Hepatocyte (in vitro differentiated cells): ENCODE measurements around the gene KLHL4. TPM values are rescaled to one million over a fixed set of nuclear protein-coding genes. Genes with fewer than 3 reads are reported as not detected.

Source experiments
- DNase-seq: peaks from one replicate; pipeline ENCODE4 v3.0.0-alpha.2; 2016; ENCODE audit warnings: low spot score
- H2AFZ ChIP-seq: fragments of 200-600 bp; sonication (generic); 2 replicates; pipeline ENCODE4 v1.6.0; 2016; ENCODE audit warnings: antibody characterized with exemption, mild to moderate bottlenecking
- H3K27ac ChIP-seq: fragments of 200-600 bp; sonication (generic); 2 replicates; pipeline ENCODE4 v1.5.1; 2016; ENCODE audit warnings: mild to moderate bottlenecking
- H3K27me3 ChIP-seq: fragments of 200-600 bp; sonication (generic); 2 replicates; pipeline ENCODE4 v1.6.1; 2016
- H3K36me3 ChIP-seq: fragments of 200-600 bp; sonication (generic); replicated peaks from 2 replicates; pipeline ENCODE4 v1.5.1; 2016; ENCODE audit warnings: low read depth; ENCODE audit not compliant: insufficient read depth
- H3K4me1 ChIP-seq: fragments of 200-600 bp; sonication (generic); 2 replicates; pipeline ENCODE4 v1.5.1; 2016; ENCODE audit warnings: mild to moderate bottlenecking, moderate library complexity; ENCODE audit not compliant: insufficient read depth
- H3K4me2 ChIP-seq: fragments of 200-600 bp; sonication (generic); 2 replicates; pipeline ENCODE4 v1.6.0; 2016
- H3K4me3 ChIP-seq: fragments of 200-600 bp; sonication (generic); 2 replicates; pipeline ENCODE4 v1.5.1; 2016; ENCODE audit warnings: mild to moderate bottlenecking
- H3K79me2 ChIP-seq: fragments of 200-600 bp; sonication (generic); 2 replicates; pipeline ENCODE4 v1.6.0; 2017; ENCODE audit warnings: mild to moderate bottlenecking
- H3K9me2 ChIP-seq: fragments of 200-600 bp; sonication (generic); replicated peaks from 2 replicates; pipeline ENCODE4 v1.6.0; 2017; ENCODE audit warnings: mild to moderate bottlenecking; ENCODE audit not compliant: insufficient read depth
- H3K9me3 ChIP-seq: fragments of 200-600 bp; sonication (generic); 2 replicates; pipeline ENCODE4 v1.5.1; 2016; ENCODE audit warnings: low read depth, mild to moderate bottlenecking
- H4K20me1 ChIP-seq: fragments of 200-600 bp; sonication (generic); 2 replicates; pipeline ENCODE4 v1.6.0; 2016; ENCODE audit warnings: mild to moderate bottlenecking; ENCODE audit not compliant: insufficient read depth, poor library complexity, severe bottlenecking
- CTCF ChIP-seq: fragments of 200-600 bp; sonication (generic); IDR thresholded peaks from 2 replicates; pipeline ENCODE4 v1.5.1; 2016; ENCODE audit warnings: antibody characterized with exemption, mild to moderate bottlenecking; ENCODE audit not compliant: poor library complexity
- EZH2 ChIP-seq: fragments of 200-600 bp; sonication (generic); IDR thresholded peaks from 2 replicates; pipeline ENCODE4 v1.6.1; 2016; ENCODE audit warnings: antibody characterized with exemption, mild to moderate bottlenecking, borderline replicate concordance
- EZH2phosphoT487 ChIP-seq: fragments of 200-600 bp; sonication (generic); IDR thresholded peaks from one replicate; pipeline ENCODE4 v1.6.1; 2018; ENCODE audit warnings: antibody characterized with exemption, mild to moderate bottlenecking, low read depth, moderate library complexity; ENCODE audit not compliant: unreplicated experiment, severe bottlenecking
- WGBS: methylation state at CpG from one replicate; pipeline ENCODE4 v1.1.6; 2016; ENCODE audit warnings: low lambda C conversion rate; ENCODE audit errors: missing lambda C conversion rate; 5-methylcytosine and 5-hydroxymethylcytosine counted together
- polyA plus RNA-seq: library from polyadenylated mRNA; unstranded; fragments of >200 nt; fragmentation: Nextera tagmentation; extraction: Ambion mirVana; gene quantifications from 2 replicates; pipeline ENCODE4 v1.2.1, GENCODE V29; 2016
- total RNA-seq: library from RNA; depleted of rRNA; stranded (reverse); fragments of >200 nt; gene quantifications from 2 replicates; pipeline ENCODE4 v1.2.3, GENCODE V29; 2014

Gene KLHL4
- total and polyA plus RNA-seq, 2 experiments from 2014 or later = 2.7 to 3.6 TPM

GRCh38 chrX:87525771-87526229, 8.2 kb downstream of the KLHL4 start:
- Histone ChIP-seq H3K27ac (no peak overlapping the region), H3K9me2 (no peaks in the 10 kb centered on the region), H3K36me3 (no peaks in the 10 kb centered on the region), H3K27me3 (no peaks in the 10 kb centered on the region), H3K4me3 (no peak overlapping the region), H3K79me2 (no peaks in the 10 kb centered on the region), H4K20me1 (no peaks in the 10 kb centered on the region), H3K9me3 (no peaks in the 10 kb centered on the region), H2AFZ (no peak overlapping the region), H3K4me1 (no peaks in the 10 kb centered on the region), H3K4me2 (no peak overlapping the region)
- DNase-seq = peak; percentile 7
- 69% methylated on average over 2 of the region's 2 CpGs for WGBS
- TF ChIP-seq EZH2phosphoT487 (no peak), EZH2 (no peak), CTCF (no peak)

GRCh38 chrX:87526281-87526680, 8.7 kb downstream of the KLHL4 start:
- Histone ChIP-seq H3K4me3 (no peak overlapping the region), H3K4me1 (no peaks in the 10 kb centered on the region), H3K36me3 (no peaks in the 10 kb centered on the region), H3K9me3 (no peaks in the 10 kb centered on the region), H2AFZ (no peak overlapping the region), H3K9me2 (no peaks in the 10 kb centered on the region), H3K4me2 (no peak overlapping the region), H3K79me2 (no peaks in the 10 kb centered on the region), H4K20me1 (no peaks in the 10 kb centered on the region), H3K27me3 (no peaks in the 10 kb centered on the region), H3K27ac (no peak overlapping the region)
- no peak for DNase-seq
- 79% methylated on average over 2 of the region's 2 CpGs for WGBS
- TF ChIP-seq EZH2 (no peak), EZH2phosphoT487 (no peak), CTCF (no peak)

DNA sequence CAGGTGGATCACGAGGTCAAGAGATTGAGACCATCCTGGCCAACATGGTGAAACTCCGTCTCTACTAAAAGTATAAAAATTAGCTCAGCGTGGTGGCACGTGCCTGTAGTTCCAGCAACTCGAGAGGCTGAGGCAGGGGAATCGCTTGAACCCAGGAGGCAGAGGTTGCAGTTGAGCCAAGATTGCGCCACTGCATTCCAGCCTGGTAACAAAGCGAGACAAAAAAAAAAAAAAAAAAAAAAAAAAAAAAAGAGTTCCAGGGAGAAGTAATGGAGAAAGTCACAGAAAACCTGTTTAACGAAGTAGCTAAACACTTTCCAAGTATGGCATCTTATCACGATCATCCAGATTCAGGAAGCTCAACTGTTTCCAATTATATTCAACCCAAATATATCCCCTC, 10.9 kb downstream of the KLHL4 start:
- no peak for DNase-seq
- Histone ChIP-seq H3K4me1 (no peaks in the 10 kb centered on the region), H3K79me2 (no peaks in the 10 kb centered on the region), H3K9me2 (no peaks in the 10 kb centered on the region), H3K9me3 (no peaks in the 10 kb centered on the region), H3K4me2 (no peak overlapping the region), H3K36me3 (no peaks in the 10 kb centered on the region), H3K27me3 (no peaks in the 10 kb centered on the region), H2AFZ (no peak overlapping the region), H4K20me1 (no peaks in the 10 kb centered on the region), H3K4me3 (no peak overlapping the region), H3K27ac (no peak overlapping the region)
- no peak for TF ChIP-seq EZH2
- TF ChIP-seq EZH2phosphoT487 = no peak
- TF ChIP-seq CTCF = no peak
- 89% methylated on average over 10 of the region's 10 CpGs for WGBS

DNA sequence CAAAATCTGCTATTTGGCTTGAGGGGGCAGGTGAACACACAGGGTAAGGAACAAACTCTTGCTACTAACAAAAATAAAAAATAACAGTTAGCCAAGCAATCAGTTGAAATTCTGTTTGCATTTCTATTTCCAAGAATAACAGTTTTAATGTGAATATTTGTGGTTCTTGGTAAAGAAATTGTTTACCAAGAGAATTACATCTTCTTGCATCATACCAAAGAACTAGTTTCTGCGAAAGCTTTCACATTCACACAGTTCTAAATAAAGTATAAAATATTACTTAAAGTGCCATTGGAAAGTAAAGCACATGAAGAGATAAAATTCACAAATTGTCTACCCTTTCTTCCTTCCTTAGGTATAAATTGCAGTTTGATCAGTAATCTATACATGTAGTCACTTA, 54.4 kb downstream of the KLHL4 start:
- Histone ChIP-seq H3K27me3 (no peaks in the 10 kb centered on the region), H3K9me2 (no peaks in the 10 kb centered on the region), H4K20me1 (no peaks in the 10 kb centered on the region), H3K4me3 (no peak overlapping the region), H3K9me3 (no peaks in the 10 kb centered on the region), H3K27ac (no peak overlapping the region), H3K79me2 (no peaks in the 10 kb centered on the region), H3K36me3 (no peaks in the 10 kb centered on the region), H3K4me1 (no peaks in the 10 kb centered on the region), H2AFZ (no peak overlapping the region), H3K4me2 (peak overlapping the region; percentile 31)
- 81% methylated on average over 1 of the region's 1 CpG for WGBS
- TF ChIP-seq CTCF (no peak), EZH2phosphoT487 (no peak), EZH2 (no peak)
- no peak for DNase-seq
